Rectal smooth muscle tissue (tissue), 1 donor: Measurements from ENCODE around the gene NKG7.

Experiments used
- H3K27ac ChIP-seq: one replicate; pipeline ENCODE4 v1.7.0; 2013; ENCODE audit warnings: low read depth, low read length, inconsistent platforms
- H3K27me3 ChIP-seq: one replicate; pipeline ENCODE4 v1.7.0; 2013; ENCODE audit warnings: low read length; ENCODE audit not compliant: control insufficient read depth, insufficient read depth
- H3K36me3 ChIP-seq: one replicate; pipeline ENCODE4 v1.7.0; 2013; ENCODE audit warnings: low read length; ENCODE audit not compliant: control insufficient read depth, insufficient read depth
- H3K4me1 ChIP-seq: one replicate; pipeline ENCODE4 v1.7.0; 2013; ENCODE audit warnings: low read length; ENCODE audit not compliant: control insufficient read depth, insufficient read depth
- H3K4me3 ChIP-seq: one replicate; pipeline ENCODE4 v1.7.0; 2013; ENCODE audit warnings: low read length
- H3K9ac ChIP-seq: one replicate; pipeline ENCODE4 v1.7.0; 2013; ENCODE audit warnings: low read length

Gene NKG7

DNA sequence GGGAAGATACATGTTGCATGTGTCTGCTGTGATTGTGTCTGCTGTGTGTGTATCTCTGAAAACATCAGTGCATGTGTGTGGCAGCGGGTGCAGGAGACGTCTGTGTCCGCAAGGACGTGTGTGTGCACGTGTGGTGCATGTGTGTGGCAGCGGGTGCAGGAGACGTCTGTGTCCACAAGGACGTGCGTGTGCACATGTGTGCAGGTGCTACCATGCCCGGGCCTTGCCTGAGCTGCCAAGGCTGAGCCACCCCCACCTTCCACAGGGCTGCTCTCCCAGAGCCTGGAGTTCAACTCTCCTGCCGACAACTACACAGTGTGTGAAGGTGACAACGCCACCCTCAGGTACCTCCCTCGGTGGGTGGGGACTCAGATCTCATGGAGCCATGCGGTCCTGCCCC is 50.7 kb downstream of the NKG7 start:
- Histone ChIP-seq H3K4me1 (no peaks in the 10 kb centered on the region), H3K9ac (no peak overlapping the region), H3K4me3 (no peak overlapping the region), H3K27ac (no peak overlapping the region), H3K36me3 (no peaks in the 10 kb centered on the region), H3K27me3 (peaks cover 9% of the 10 kb centered on the region)
